ENCODE results near the gene KMT2C. TPM values are rescaled to one million over a fixed set of nuclear protein-coding genes. Genes with fewer than 3 reads are reported as not detected.
"Not testable (repeated sequence)": the region's sequence is repeated elsewhere in the genome, so short reads cannot be mapped to it uniquely, and the experiment has no call there.

The KMT2C gene
- total RNA-seq, 2 experiments from 2014 or later, result 35.7 to 36.6 TPM

DNA sequence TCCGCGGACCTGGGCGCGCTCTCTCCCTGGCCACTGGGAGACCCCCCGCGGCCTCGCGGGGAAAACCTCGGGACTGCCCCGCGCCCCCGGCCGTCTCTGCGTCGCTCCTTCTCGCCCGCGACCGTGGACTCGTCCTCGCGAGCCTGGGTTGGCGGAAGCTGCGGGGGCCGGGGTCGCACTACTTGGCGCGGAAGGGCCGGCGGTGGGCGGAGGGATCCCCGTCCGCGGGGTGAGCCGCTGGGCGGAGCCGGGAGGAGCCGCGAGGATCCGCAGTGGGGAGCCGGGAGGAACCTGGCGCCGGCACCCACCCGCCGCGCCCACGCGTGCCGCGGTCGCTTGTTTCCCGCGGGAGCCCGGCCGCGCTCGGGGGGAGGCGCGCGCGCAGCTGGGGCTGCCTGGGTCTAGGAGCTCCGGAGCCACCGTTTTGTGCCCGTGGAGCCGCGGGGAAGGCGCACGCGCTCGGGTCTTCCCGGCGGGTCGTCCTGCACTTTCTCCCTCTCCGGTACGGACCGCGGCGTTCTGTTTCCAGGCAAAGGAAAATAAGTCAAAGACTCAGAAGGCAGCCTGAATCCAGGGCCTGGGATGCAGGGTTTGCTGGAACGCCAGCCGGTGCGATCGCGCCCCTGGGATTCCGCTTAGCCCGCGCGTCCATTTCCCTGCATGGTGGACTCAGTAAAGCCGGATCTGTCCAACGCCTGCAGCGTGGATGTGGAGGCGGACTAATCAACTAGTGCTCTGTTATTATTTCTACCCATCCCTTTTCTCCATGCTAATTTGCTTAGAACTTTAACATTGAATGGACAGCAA, 28.7 kb upstream of the KMT2C start:
- DNase-seq, result peak; percentile 78
- POLR2A ChIA-PET, result interaction anchor here (1.4 to 1.6 kb wide), 2 partner anchors 30 to 127 kb away, joined by 5 to 10 read pairs; no protein-coding TSS in a partner anchor
- no peaks in the 10 kb centered on the region for H3K27me3 Mint-ChIP-seq
- CTCF ChIA-PET, result interaction anchor here (0.7 kb wide), 1 partner anchor 30 kb away, joined by 3 read pairs; no protein-coding TSS in a partner anchor
- peak overlapping the region; percentile 86 for H3K4me3 Mint-ChIP-seq
- no peaks in the 10 kb centered on the region for H3K36me3 Mint-ChIP-seq
- peaks cover 6% of the 10 kb centered on the region for H3K4me1 Mint-ChIP-seq (ENCODE audit: low read depth)
- intact Hi-C loops (cut with micrococcal nuclease), result loop anchor here (1.0 to 5.0 kb wide), 3 partner anchors 42 to 587 kb away; partner anchors contain the start of genes PRKAG2 and XRCC2
- peak overlapping the region; percentile 87 for H3K27ac Mint-ChIP-seq
- H3K9me3 Mint-ChIP-seq, result no peaks in the 10 kb centered on the region

GRCh38 chr7:152463709-152464311, 28.0 kb upstream of the KMT2C start:
- Mint-ChIP-seq H3K36me3 (no peaks in the 10 kb centered on the region), H3K27ac (no peak overlapping the region), H3K27me3 (no peaks in the 10 kb centered on the region), H3K4me1 (ENCODE audit: low read depth) (peaks cover 6% of the 10 kb centered on the region), H3K4me3 (peak overlapping the region; percentile 91), H3K9me3 (no peaks in the 10 kb centered on the region)
- ChIA-PET CTCF (interaction anchor here (0.7 to 2.4 kb wide), 3 partner anchors 29 to 127 kb away, joined by 3 to 11 read pairs (median 7); no protein-coding TSS in a partner anchor), POLR2A (interaction anchor here (1.1 to 1.6 kb wide), 4 partner anchors 30 to 212 kb away, joined by 4 to 10 read pairs (median 4); partner anchors contain the start of gene XRCC2)
- intact Hi-C loops (cut with micrococcal nuclease), result loop anchor here (1.0 to 5.0 kb wide), 6 partner anchors 28 to 587 kb away; partner anchors contain the start of genes ACTR3B, KMT2C, PRKAG2 and XRCC2
- peak; percentile 100 for DNase-seq

DNA sequence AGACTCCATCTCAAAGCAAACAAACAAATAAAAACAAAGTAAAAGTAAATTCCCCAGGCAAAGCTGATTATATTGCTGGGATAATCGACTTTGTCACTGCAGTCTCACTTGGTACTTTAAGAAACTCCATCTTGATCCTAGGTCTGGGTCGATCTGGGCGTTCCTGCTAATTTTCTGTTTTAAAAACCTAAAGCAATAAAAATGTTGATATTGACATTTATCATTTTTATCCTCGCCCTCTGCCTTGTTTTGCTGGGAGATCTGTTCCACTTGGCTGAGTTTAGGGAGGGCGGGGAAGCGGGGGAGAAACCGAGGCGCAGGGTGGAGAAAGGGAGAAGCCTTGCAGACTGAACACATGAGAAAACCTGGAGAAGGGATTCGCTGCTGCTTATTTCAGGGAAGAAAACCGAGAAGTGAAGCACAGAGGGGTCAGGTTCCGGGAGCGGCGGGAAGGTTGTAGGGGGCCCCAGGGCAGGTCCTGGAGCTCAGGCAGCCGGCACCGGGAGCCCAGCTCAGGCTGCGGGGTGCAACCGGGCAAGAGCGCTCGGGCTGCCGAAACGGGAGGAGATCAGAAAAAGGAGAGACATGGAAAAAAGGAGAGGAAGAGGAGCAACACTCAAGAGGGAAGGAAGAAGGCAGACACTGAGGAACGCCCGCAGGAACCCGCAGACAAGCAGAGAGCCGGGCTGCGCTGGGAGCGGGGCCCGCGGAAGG, 27.3 kb upstream of the KMT2C start:
- no peaks in the 10 kb centered on the region for H3K27me3 Mint-ChIP-seq
- ChIA-PET POLR2A (interaction anchor here (1.1 to 1.6 kb wide), 4 partner anchors 29 to 212 kb away, joined by 4 to 10 read pairs (median 4); partner anchors contain the start of gene XRCC2), CTCF (interaction anchor here (0.8 to 2.4 kb wide), 2 partner anchors 29 to 127 kb away, joined by 7 to 11 read pairs; no protein-coding TSS in a partner anchor)
- no peaks in the 10 kb centered on the region for H3K9me3 Mint-ChIP-seq
- intact Hi-C loops (cut with micrococcal nuclease), result loop anchor here (1.0 to 5.0 kb wide), 5 partner anchors 27 to 586 kb away; partner anchors contain the start of genes ACTR3B, KMT2C and PRKAG2
- no peaks in the 10 kb centered on the region for H3K36me3 Mint-ChIP-seq
- DNase-seq, result no peak
- peak overlapping the region; percentile 91 for H3K4me3 Mint-ChIP-seq
- H3K27ac Mint-ChIP-seq, result peak overlapping the region; percentile 45
- H3K4me1 Mint-ChIP-seq (ENCODE audit: low read depth), result peaks cover 6% of the 10 kb centered on the region

DNA sequence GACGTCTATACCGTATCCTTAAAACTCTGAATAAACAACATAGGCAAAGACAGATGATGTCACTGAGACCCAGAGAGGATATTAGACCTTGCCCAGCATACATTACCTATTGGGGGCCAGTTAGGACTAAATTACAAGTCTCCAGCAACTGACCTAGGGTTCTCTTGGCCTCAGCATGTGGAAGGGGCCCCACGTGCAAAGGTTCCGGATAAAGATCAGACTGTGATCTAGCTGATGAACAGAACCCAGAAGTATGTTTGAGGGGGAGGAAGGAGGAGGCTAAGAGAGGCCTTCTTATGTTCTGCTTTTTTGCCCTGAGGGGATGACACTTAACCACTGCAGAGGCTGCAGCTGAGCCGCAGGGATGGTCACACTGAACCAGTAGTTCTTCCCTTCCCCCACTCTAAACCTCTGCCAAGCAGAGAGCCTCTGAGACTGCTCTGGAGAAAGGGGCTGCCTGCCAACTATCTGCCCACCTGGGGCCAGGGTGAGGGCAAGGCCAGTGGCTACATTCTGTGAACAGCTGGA, 24.0 kb upstream of the KMT2C start:
- Mint-ChIP-seq H3K9me3 (no peaks in the 10 kb centered on the region), H3K4me3 (no peak overlapping the region), H3K36me3 (no peaks in the 10 kb centered on the region), H3K4me1 (ENCODE audit: low read depth) (peaks cover 2% of the 10 kb centered on the region), H3K27me3 (no peaks in the 10 kb centered on the region), H3K27ac (no peak overlapping the region)
- ChIA-PET CTCF (no interaction called here), POLR2A (no interaction called here)
- no peak for DNase-seq
- intact Hi-C loops (cut with micrococcal nuclease), result loop anchor here (5.0 kb wide), 2 partner anchors 37 to 582 kb away; partner anchors contain the start of gene PRKAG2

DNA sequence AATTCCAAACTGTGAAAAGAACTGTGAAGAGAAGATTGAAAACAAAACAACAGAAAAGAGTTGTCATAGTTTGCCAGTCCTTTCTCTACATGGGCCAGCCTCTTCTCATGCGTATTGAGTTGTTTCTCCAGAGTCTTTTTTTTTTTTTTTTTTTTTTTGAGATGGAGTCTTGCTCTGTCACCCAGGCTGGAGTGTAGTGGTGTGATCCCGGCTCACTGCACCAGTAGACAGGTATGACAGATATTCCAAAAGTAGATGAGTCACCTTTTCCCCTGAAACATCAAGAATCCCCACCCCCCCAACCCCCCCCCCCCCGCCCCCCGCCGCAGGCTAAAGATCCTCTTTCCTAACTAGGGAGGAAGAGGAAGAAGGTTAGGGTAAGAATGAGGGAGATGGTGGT, 15.6 kb upstream of the KMT2C start:
- no peak for DNase-seq
- Mint-ChIP-seq H3K27ac (no peak overlapping the region), H3K4me1 (ENCODE audit: low read depth) (no peaks in the 10 kb centered on the region), H3K36me3 (no peaks in the 10 kb centered on the region), H3K4me3 (no peak overlapping the region), H3K9me3 (no peaks in the 10 kb centered on the region), H3K27me3 (no peaks in the 10 kb centered on the region)
- intact Hi-C loops (cut with micrococcal nuclease), result no loop called here
- POLR2A ChIA-PET, result no interaction called here
- CTCF ChIA-PET, result no interaction called here

DNA sequence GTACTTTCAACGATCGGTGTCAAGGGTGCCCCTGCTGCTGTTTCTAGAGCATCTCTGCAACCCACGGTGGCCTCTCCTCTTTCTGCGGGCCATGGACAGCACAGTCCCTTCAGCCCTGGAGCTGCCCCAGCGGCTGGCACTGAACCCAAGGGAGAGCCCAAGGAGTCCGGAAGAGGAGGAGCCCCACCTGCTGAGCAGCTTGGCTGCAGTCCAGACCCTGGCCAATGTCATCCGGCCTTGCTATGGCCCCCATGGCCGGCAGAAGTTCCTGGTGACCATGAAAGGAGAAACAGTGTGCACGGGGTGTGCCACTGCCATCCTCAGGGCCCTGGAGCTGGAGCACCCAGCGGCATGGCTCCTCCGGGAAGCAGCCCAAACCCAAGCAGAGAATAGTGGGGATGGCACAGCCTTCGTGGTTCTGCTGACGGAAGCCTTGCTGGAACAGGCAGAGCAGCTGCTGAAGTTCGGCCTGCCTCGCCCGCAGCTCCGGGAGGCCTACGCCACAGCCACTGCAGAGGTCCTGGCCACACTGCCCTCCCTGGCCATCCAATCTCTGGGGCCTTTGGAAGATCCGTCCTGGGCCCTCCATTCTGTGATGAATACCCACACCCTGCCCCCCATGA, 9.7 kb upstream of the KMT2C start:
- H3K27ac Mint-ChIP-seq; H3K27me3 Mint-ChIP-seq; H3K36me3 Mint-ChIP-seq; CTCF ChIA-PET; H3K4me1 Mint-ChIP-seq (ENCODE audit: low read depth); DNase-seq; intact Hi-C loops (cut with micrococcal nuclease); H3K4me3 Mint-ChIP-seq; POLR2A ChIA-PET; H3K9me3 Mint-ChIP-seq: not testable (repeated sequence)

- ChIA-PET CTCF (no interaction called here), POLR2A (no interaction called here)
- Mint-ChIP-seq H3K9me3 (no peaks in the 10 kb centered on the region), H3K36me3 (no peaks in the 10 kb centered on the region), H3K27ac (no peak overlapping the region), H3K27me3 (no peaks in the 10 kb centered on the region), H3K4me3 (no peak overlapping the region), H3K4me1 (ENCODE audit: low read depth) (no peaks in the 10 kb centered on the region)
- intact Hi-C loops (cut with micrococcal nuclease), result no loop called here
- no peak for DNase-seq
These were observed 7.8 kb upstream of the KMT2C start for GRCh38 chr7:152443586-152443985.

GRCh38 chr7:152442330-152442835, 6.6 kb upstream of the KMT2C start:
- intact Hi-C loops (cut with micrococcal nuclease), result no loop called here
- ChIA-PET CTCF (no interaction called here), POLR2A (no interaction called here)

DNA sequence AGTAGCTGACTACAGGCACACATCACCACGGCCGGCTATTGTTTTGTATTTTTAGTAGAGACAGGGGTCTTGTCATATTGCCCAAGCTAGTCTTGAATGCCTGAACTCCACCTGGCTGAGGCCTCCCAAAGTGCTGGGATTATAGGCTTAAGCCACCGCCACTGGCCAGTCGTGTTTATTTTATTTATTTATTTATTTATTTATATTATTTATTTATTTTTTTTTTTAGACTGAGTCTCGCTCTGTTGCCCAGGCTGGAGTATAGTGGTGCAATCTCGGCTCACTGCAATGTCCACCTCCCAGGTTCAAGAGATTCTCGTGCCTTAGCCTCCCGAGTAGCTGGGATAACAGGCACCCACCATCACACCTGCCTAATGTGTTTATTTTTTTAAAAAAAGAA, 6.0 kb upstream of the KMT2C start:
- H3K27ac Mint-ChIP-seq; H3K9me3 Mint-ChIP-seq; CTCF ChIA-PET; DNase-seq; H3K27me3 Mint-ChIP-seq; H3K4me1 Mint-ChIP-seq (ENCODE audit: low read depth); H3K4me3 Mint-ChIP-seq; POLR2A ChIA-PET; H3K36me3 Mint-ChIP-seq; intact Hi-C loops (cut with micrococcal nuclease): not testable (repeated sequence)

More at GRCh38 chr7:152442330-152442835, 6.6 kb upstream of the KMT2C start:
- H3K9me3 Mint-ChIP-seq, result no peaks in the 10 kb centered on the region
- no peaks in the 10 kb centered on the region for H3K27me3 Mint-ChIP-seq
- no peak for DNase-seq
- no peak overlapping the region for H3K4me3 Mint-ChIP-seq
- no peaks in the 10 kb centered on the region for H3K36me3 Mint-ChIP-seq
- no peak overlapping the region for H3K27ac Mint-ChIP-seq
- H3K4me1 Mint-ChIP-seq (ENCODE audit: low read depth), result peaks cover 4% of the 10 kb centered on the region

DNA sequence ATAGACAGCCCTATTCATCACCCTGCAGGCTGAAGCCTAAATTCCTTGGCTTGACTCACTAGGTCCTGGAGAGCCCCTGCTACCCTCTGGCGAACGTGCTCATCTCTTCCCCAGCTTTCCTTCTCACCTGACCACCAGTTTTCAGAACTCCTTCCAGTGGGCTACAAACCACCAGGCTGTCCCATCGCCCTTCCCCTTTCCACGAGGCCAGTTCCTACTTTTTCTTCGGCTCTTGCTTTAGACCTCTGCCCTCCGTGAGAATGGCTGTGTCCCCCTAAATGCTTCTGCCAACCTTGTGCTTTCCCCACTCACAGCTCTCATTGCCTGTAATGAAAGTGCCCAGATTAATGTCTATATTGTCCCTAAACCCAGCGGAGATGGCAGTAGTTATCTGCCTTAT, 5.4 kb upstream of the KMT2C start:
- H3K9me3 Mint-ChIP-seq; H3K4me1 Mint-ChIP-seq (ENCODE audit: low read depth); CTCF ChIA-PET; H3K27me3 Mint-ChIP-seq; H3K27ac Mint-ChIP-seq; intact Hi-C loops (cut with micrococcal nuclease); DNase-seq; H3K36me3 Mint-ChIP-seq; POLR2A ChIA-PET; H3K4me3 Mint-ChIP-seq: not testable (repeated sequence)

GRCh38 chr7:152438017-152438416, 2.2 kb upstream of the KMT2C start:
- H3K4me3 Mint-ChIP-seq, POLR2A ChIA-PET, DNase-seq, H3K27ac Mint-ChIP-seq, H3K9me3 Mint-ChIP-seq, H3K36me3 Mint-ChIP-seq, H3K27me3 Mint-ChIP-seq, CTCF ChIA-PET: not testable (repeated sequence)
- peaks cover 18% of the 10 kb centered on the region for H3K4me1 Mint-ChIP-seq (ENCODE audit: low read depth)
- intact Hi-C loops (cut with micrococcal nuclease), result loop anchor here (10.0 kb wide), 1 partner anchor 413 kb away; the partner anchor contains the start of gene GALNT11

Data from activated CD4-positive, alpha-beta memory T cell treated with anti-CD3 and anti-CD28 coated beads for 36 hours (primary cell).